GM03348 (cell line): ENCODE results near the gene MYH6.

Source experiments
- DNase-seq: peaks from one replicate; pipeline ENCODE4 v3.0.0; 2012; ENCODE audit warnings: low spot score

MYH6 gene

DNA sequence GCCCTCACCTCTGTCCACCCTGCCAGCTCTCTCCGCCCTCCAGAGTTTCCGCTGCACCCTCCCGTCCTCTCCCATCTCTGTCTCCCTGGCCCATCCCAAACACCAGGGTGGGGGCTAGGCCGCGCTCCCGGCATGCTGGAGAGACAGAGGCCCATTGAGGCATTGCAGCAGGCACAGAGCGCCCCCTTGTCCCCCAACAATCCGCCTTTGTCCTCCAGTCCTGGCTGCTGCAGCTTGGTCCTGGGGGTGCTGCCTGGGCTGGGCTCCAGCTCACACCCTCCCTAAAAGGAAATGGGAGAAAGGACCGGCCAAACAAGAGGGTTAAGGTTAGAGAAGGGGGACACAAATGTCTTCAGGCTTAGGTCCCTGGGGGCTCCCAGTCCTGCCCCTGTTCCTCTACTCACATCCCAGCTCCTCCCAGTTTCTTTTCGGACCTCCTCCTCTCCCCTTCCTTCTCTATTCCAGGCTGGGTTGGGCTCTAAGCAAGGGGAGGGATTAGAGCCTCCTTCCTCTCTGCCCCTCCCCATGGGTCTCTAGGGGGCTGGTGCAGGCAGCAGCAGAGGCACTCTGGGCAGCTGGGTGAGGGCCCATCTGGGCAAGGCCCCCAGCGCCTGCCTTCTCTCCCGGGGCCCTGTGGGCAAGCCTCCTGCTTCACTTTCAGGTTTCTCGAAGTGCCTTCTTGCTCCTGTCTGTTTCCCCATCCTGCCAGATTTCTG lies 31.4 kb downstream of the MYH6 start, which contains the start of gene CMTM5:
Gene CMTM5 (plus strand): TSS at position 565 of the 716 bp plus-strand sequence. CDS start 206 bp downstream, outside the sequence.
- DNase-seq: no peak

DNA sequence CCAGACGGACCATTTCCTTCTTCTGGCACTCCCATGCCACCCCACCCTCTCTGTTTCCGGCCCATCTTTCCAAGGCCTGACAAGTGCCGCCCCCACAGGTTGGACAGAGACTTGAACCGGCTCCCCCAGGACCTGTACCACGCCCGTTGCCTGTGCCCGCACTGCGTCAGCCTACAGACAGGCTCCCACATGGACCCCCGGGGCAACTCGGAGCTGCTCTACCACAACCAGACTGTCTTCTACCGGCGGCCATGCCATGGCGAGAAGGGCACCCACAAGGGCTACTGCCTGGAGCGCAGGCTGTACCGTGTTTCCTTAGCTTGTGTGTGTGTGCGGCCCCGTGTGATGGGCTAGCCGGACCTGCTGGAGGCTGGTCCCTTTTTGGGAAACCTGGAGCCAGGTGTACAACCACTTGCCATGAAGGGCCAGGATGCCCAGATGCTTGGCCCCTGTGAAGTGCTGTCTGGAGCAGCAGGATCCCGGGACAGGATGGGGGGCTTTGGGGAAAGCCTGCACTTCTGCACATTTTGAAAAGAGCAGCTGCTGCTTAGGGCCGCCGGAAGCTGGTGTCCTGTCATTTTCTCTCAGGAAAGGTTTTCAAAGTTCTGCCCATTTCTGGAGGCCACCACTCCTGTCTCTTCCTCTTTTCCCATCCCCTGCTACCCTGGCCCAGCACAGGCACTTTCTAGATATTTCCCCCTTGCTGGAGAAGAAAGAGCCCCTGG lies 32.4 kb downstream of the MYH6 start:
- no peak for DNase-seq

DNA sequence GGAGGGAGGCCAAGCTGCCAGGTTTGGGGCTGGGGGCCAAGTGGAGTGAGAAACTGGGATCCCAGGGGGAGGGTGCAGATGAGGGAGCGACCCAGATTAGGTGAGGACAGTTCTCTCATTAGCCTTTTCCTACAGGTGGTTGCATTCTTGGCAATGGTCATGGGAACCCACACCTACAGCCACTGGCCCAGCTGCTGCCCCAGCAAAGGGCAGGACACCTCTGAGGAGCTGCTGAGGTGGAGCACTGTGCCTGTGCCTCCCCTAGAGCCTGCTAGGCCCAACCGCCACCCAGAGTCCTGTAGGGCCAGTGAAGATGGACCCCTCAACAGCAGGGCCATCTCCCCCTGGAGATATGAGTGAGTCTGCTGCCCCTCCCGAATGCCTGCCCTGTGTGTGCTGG lies 35.0 kb downstream of the MYH6 start:
- no peak for DNase-seq

DNA sequence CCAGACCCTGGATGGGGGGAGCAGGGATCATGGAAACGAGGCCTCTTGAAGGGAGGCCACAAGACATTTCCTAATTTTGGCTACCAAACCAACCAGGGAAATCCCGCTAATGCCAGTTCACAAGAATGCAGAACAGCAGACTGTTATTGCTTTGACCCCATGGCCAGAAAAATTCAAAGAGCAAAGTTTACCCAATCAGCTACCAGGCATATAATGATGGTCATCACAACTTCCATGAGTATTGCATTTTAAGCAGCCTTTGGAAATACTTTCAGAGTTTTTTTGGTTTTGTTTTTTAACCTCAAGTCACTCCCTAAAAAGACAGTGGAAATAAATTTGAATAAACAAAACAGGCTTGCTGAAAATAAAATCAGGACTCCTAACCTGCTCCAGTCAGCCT lies 35.6 kb downstream of the MYH6 start, which contains the start of gene IL25:
Gene IL25 (plus strand): TSS at position 301 of the 400 bp plus-strand sequence.
- no peak for DNase-seq

DNA sequence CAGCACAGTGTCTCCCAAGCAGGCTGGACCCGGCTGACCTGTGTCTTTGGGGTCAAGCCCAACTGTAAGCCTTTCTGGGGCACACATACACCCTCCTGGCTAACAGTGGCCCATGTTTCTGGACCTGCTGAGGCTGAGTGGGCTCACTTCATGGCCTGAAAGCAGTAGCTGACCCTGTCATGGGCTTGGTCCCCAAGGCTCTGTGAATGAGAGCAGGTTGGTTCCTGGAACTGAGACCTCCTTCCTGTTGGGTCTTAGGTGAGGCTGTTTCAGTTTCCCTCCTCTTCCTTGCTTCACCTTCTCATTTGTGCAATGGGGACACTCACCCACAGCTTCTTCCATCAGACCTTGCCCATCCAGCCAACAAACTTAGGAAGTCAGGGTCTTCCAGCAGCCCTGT lies 36.2 kb downstream of the MYH6 start:
- no peak for DNase-seq

DNA sequence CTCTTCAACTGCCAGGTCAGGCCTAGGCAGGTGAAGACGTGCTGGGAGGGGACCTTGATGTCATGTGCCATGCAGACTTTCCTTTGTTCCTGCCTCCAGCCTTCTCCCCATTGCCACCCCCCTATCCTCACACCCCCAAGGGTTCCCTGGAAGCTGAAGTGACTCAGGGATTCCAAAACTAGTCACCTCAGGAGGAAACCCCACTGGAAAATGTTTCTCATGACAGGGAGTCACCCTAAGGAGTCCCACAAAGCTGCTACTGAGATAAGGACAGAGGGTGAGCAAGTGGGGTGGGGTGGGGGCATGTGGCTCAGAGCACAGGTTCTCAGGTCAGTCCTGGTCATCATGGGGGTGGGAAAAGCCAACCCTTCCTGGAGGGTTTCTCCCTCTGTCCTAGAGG lies 37.9 kb downstream of the MYH6 start:
- no peak for DNase-seq

DNA sequence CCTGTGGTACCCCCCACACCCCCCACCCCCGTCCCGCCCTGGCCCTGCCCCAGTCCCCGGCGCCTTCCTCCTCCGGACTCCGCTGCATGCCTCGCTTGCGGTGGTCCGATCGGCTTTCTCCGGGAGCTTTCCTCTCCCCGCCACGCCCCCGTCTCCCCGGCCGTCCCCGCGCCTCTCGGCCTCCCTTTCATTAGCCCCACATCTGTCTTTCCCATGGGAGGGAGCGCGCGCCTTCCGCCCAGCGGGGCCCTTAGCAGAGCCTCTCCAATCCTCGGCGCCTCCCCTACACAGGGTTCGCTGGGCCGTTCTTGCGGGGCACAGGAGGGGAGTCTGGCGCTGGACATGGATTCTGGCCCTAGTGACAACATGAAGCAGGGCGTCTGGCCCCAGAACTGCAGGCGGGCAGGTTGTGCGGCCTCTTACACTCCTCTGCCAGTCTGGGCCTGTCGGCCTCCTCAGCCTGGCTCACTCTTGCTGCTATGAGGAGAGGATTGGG lies 41.6 kb downstream of the MYH6 start:
- DNase-seq: peak; percentile 79

DNA sequence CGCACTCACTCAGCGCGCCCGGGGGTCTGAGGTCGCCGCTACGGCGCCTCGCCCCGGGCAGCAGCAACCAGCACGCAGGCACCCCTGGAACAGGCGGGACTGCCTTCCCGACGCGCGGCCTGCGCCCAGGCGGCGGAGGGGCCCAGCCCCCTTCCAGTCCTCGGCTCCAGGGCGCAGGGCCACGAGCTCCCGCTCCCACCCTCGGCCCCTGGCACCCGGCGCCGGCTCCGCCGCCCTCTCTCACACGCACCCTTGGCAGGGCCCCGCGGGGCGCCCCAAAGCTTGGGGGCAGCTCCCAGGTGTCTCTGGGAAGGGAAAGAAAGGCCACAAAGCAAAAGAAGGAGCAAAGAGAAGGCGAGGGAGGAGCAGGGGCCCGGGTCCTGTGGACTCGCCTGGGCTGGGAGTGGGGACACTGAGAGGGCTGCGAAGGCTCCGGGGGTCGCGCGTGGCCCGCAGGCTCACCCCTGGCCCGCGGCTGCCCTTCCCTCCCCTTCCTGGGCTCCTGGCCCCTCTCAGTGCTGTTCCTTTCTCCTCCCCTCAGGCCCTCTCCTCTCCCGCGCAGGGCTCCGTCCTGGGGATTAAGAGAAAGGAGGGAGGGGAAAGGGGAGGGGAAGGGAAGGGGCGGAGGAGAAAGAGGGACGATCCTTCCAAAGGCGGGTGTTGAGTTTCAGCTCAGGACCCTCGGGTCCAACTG lies 42.2 kb downstream of the MYH6 start:
- DNase-seq: peak; percentile 50

DNA sequence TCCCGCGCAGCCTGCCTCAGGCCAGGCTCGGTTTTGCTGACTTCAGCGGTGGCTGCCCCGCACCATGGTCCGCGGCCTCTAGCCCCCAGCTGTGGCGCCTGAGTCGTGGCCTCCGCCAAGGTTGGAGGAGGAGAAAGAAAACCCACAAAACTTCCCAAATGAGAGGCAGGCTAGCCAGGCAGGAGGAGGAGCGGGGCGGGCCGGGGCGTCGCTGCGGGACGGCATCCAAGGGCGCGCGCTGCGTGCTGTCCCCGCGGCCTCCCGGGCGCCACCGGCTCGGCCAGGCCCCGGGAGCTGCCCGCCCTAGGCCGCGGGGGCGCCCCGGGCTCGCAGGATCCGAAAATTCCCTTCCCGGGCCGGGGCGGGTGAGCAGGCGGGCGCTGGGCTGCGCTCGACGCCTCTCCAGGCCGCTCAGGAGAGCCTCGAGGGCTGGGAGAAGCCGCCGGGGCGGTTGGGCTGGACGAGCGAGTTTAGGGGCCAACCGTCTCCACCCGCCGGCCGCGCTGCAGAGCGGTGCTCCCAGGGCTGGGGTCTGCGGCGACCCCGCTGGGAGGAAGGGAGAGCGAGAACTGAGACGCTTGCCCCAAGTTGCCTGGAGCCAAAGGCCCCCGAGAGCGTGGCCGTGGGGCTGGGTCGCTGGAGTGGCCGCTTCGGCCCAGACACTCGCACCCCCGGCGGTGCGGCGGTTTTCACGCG lies 42.9 kb downstream of the MYH6 start, which contains the start of gene EFS:
Gene EFS (minus strand): TSS at position 137 of the 696 bp plus-strand sequence. CDS start 147 bp downstream, outside the sequence.
- DNase-seq: peak; percentile 69

DNA sequence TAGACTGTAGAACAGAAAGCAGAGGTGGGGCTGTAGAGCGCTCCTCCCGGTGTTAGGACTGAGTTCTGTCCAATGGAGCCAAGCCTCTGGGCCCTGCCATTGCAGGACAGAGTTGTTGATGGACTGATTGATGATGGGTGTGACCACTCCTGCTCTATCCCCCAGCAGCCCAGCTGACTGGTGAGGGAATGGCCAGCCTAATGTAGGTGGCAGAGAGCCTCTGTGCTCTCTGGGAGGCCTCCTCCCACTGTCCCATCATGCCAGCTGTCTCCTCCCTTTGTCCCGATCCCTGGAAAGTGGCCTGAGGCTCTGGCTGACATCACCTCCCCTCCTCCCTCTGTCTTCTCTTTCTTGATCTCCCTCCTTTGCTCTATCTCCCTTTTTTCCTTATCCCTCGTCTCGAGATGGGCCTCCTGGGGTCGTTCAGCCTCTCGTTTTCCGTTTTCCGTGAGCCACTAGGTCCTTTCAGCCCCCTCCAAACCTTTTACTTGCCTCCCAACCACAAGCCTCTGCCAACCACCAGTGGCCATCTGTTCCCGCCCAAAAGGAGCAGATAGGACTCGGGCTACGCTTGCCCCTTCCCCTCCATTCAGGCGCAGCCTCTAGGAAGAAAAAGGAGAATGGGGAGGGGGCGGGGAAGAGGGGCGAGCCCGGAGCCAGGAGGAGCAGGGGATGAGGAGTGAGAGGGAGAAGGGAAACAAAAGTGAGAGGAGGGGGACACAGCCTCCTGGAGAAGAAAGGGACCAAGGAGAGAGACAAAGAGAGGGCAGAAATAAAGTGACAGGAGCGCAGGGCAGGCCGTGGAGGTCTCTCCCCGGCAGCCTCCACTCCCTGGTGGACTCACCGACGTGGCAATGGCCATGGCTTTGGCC lies 43.7 kb downstream of the MYH6 start:
- peak; percentile 43 for DNase-seq

DNA sequence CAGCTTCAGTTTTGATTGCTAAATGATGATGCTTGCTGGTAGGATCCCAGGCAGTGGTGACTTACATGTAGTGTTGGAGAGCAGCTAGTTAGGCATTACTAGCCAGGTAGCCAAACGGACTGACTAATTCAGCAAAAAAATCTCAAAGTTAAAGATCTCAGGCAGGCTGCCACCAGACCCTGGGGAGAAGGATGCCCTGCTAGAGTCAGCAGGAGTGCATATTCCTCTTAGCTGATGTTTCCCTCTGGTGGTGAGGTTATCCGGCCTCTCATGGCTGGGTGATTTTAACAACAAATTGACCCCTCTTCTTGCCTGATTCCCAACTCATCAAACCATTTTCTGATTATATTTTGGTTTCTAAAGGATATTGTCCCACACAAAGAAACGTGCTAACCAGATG lies 45.9 kb downstream of the MYH6 start:
- no peak for DNase-seq

DNA sequence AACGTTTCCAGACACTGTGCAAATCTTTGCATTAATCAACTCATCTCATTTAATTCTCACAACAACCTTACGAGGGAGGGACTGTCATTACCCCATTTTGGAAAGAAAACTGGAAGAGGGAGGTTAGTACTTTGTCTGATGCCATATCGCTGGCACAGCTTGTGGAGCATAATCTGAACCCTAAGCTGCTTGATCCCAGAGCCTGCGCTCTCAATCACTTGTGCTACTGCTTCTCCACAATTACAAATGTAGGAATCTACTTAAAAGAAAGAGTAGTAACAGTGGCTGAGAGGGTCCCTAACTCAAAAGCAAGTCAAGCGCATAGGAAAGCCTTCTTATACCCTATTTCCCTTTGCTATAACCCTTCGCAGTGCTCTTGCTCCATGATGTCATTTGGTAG lies 46.3 kb downstream of the MYH6 start:
- DNase-seq: no peak

DNA sequence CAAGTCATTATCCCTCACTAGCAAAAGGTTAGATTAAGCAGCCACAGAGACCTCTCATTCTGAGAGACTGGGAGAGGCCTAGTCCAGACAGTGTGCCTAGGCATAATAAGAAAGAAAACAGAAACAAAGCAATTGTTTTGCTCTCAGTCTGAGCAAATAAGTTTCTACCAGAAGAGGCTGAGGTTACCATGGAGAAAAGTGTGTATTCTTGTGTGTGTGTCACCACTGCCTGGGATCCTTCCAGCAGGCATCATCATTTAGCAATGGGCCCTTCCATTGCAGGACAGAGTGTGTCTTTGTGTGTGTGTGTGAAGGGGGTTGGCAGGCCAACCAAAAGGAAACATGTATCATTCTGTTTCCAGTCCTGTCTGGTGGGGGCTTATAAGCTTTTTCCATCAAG lies 46.8 kb downstream of the MYH6 start:
- no peak for DNase-seq

DNA sequence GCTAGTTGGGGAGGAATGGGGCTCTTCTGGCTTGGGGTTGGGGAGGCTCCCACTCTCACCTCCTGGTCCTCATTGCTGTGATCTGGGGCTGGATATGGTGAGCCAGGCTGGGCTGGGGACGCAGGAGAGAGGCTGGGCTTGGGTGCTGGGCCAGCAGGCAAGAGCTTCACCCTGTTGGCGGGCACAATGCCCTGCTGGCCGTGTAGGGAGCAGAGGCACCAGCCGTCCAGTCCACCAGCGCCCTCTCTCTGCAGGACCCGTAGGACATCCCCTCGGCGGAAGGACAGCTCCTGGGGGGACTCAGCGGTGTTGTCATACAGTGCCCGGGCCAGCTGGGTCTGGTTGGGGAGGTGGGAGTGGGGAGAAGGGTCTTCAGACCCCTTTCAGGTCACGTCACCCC lies 47.6 kb downstream of the MYH6 start:
- DNase-seq: no peak

DNA sequence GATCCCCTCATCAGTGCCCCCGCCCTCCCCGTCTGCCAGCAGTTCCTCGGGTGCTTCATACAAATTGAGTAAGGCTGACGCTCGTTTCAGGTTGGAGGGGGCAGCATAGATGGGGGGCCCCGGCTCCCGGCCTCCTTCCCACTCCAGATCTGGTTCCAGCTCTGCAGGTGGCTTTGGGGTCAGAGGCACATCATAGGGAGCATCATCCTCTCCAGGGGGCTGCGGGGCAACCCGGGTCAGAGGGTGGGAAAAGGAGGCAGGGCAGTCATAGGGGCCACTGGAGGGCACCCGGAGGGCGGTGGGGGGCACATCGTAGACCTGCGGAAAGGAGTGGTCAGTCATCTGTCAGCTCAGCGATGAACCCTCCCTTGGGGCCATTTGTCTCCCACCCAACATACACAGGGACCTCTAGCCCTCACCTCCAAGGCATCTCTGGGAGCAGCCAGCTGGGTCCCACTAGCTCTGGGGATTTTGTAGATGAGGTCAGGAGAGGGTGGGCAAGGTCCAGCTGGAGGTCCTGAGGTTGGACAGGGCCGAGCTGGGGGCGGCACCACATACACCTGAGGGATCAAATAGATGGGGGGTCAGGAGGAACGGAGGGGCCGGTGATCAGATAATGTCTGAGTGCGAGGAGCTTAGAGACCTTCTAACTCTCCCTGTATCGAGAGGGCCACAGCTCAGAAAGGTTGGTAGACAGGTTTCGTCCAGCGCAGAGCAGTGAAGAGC lies 48.2 kb downstream of the MYH6 start:
- no peak for DNase-seq

DNA sequence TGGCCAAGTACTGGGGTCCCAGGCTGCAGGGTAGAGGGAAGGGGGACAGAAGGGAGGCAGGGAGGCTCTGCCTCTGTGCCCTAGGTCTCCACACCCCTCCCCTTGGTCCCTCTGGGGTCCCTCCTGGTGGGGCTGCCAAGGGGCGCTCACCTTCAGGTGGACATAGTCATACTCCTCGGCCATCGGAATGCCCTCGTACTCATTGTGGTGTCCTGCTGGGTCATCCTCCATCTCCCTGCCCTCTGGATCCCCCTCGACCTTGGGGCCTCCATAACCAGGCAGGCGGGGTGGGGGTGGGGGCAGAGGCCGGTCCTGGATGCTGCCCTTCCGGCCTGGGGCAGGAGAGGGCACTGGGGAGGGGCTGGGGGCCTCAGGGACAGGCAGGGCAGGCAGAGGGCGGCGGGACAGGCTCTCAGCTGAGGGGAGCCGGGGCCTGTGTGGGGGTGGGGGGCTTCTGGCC lies 48.9 kb downstream of the MYH6 start:
- no peak for DNase-seq

DNA sequence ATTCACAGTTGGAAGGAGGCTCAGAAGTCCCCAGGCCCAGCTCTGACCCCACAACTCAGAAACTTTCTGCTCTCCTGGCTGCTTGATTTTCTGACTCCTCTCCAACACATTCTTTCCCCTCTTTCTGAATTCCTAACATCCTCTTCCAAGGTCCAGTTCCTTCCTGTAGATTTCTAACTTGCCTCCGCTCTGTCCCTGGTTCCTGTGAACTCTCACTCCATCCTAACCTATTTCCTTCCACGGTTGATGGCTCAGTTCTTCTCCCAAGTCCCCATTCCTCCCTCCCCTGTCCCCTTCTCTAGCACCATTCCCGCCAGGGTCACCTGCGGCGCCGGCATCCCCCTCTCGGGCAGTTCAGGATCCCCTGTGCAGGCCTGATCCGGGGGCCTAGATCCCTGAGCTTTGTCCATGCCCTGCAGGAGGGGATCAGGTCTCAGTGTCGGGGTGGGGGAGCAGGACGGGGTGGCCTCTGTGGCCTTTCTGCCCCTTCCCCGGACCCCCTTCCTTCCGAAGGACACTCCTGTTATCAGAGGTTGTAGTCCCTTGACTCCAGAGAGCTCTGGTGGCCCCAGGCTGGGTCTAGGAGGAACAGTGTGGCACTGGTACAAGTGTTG lies 49.4 kb downstream of the MYH6 start:
- no peak for DNase-seq

DNA sequence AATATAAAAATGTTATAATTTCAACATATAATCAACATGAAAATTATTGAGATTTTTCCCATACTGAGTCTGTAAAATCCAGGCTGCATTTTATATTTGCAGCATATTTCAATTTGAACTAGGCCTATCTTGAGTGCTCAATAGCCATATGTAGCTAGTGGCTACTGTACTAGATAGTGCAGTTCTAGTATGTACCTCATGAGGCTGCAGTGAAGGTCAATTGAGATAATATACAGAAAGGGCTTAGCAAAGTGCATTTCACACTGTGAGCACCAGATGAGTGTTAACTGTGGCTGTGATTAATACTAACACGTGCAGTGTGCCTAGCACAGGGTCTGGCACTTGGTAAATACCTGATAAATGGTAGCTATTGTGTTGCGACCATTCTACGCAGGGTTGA lies 50.0 kb downstream of the MYH6 start:
- DNase-seq: no peak

DNA sequence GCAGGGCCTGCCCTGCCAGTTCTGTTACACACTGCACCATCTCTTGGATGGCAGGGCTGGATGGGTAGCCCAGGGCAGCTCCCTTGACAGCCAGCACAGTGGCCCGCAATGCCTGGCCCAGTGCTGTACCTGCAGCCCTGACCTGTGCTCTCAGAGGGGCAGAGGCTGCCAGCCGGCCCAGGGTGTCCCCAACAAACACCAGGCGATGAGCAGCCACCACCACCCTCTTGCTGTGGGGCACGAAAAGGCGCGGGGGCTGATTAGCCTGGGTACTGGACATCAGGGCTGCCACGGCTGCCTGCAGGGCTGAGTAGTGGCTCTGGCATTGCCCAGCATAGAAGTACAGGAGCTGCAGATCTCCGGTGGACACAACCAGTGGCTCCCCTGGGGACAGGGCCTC lies 50.8 kb downstream of the MYH6 start:
- DNase-seq: no peak

DNA sequence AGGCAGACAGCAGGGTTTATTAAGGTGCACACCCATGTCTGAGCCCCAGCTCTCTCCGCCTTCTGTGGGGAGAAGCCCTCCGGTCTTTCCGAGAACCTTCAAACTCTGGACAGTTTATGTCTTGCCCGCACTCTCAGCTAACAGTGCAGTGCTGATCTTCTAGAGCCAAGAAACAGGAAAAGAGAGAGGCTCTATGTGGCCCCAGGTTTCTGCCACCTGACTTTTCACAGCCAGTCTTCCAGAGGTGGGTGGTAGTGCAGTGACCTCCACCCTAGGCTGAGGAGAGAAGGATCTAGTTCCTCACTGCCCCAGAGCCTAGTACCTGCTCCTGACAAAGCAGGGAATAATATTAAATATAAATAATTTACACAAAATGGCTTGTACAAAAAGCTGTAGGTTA lies 51.4 kb downstream of the MYH6 start:
- no peak for DNase-seq
